HEK293 (cell line): ENCODE results near the gene NUMA1.

ENCODE experiments used
- BCL11A ChIP-seq: fragments of 450-650 bp; formaldehyde crosslinking; IDR thresholded peaks from 2 replicates; pipeline ENCODE4 v1.5.1; 2016; ENCODE audit warnings: low read depth, missing biosample characterization, missing genetic modification characterization
- CTCF ChIP-seq: fragments of 450-650 bp; formaldehyde crosslinking; IDR thresholded peaks from 2 replicates; pipeline ENCODE4 v1.5.1; 2016; ENCODE audit warnings: missing biosample characterization, missing genetic modification characterization
- EGR2 ChIP-seq: fragments of 450-650 bp; formaldehyde crosslinking; IDR thresholded peaks from 2 replicates; pipeline ENCODE4 v1.5.1; 2016; ENCODE audit warnings: low read depth, missing biosample characterization, missing genetic modification characterization
- GLIS1 ChIP-seq: fragments of 450-650 bp; formaldehyde crosslinking; IDR thresholded peaks from 2 replicates; pipeline ENCODE4 v1.5.1; 2016; ENCODE audit warnings: missing biosample characterization, missing genetic modification characterization
- GLIS2 ChIP-seq: fragments of 450-650 bp; formaldehyde crosslinking; IDR thresholded peaks from 2 replicates; pipeline ENCODE4 v1.5.1; 2016; ENCODE audit warnings: missing biosample characterization, missing genetic modification characterization
- KLF1 ChIP-seq: fragments of 450-650 bp; formaldehyde crosslinking; IDR thresholded peaks from 2 replicates; pipeline ENCODE4 v1.5.1; 2016; ENCODE audit warnings: missing biosample characterization, missing genetic modification characterization
- KLF16 ChIP-seq: fragments of 450-650 bp; formaldehyde crosslinking; IDR thresholded peaks from 2 replicates; pipeline ENCODE4 v1.5.1; 2017; ENCODE audit warnings: missing biosample characterization, missing genetic modification characterization
- KLF17 ChIP-seq: fragments of 450-650 bp; formaldehyde crosslinking; IDR thresholded peaks from 2 replicates; pipeline ENCODE4 v1.5.1; 2016; ENCODE audit warnings: missing biosample characterization, missing genetic modification characterization
- KLF7 ChIP-seq: fragments of 450-650 bp; formaldehyde crosslinking; IDR thresholded peaks from 2 replicates; pipeline ENCODE4 v1.5.1; 2016; ENCODE audit warnings: missing biosample characterization, missing genetic modification characterization, borderline replicate concordance
- KLF8 ChIP-seq: fragments of 450-650 bp; formaldehyde crosslinking; IDR thresholded peaks from 2 replicates; pipeline ENCODE4 v1.5.1; 2016; ENCODE audit warnings: missing biosample characterization, missing genetic modification characterization
- MZF1 ChIP-seq: fragments of 450-650 bp; formaldehyde crosslinking; IDR thresholded peaks from 2 replicates; pipeline ENCODE4 v1.5.1; 2017; ENCODE audit warnings: missing biosample characterization, missing genetic modification characterization, borderline replicate concordance
- TCF7L2 ChIP-seq: IDR thresholded peaks from 2 replicates; pipeline ENCODE4 v1.6.1; 2011; ENCODE audit warnings: low read depth, mild to moderate bottlenecking, inconsistent platforms, low read length, moderate library complexity, borderline replicate concordance
- YY1 ChIP-seq: fragments of 450-650 bp; formaldehyde crosslinking; IDR thresholded peaks from 2 replicates; pipeline ENCODE4 v1.5.1; 2018; ENCODE audit warnings: missing biosample characterization, missing genetic modification characterization
- ZBTB10 ChIP-seq: fragments of 450-650 bp; formaldehyde crosslinking; IDR thresholded peaks from 2 replicates; pipeline ENCODE4 v1.5.1; 2016; ENCODE audit warnings: missing biosample characterization, missing genetic modification characterization
- ZBTB26 ChIP-seq: fragments of 450-650 bp; formaldehyde crosslinking; optimal IDR thresholded peaks from 2 replicates; pipeline ENCODE3; 2016; ENCODE audit warnings: missing biosample characterization, mild to moderate bottlenecking, missing genetic modification characterization
- ZBTB48 ChIP-seq: fragments of 450-650 bp; formaldehyde crosslinking; IDR thresholded peaks from 2 replicates; pipeline ENCODE4 v1.5.1; 2016; ENCODE audit warnings: missing biosample characterization, missing genetic modification characterization
- ZNF146 ChIP-seq: fragments of 450-650 bp; formaldehyde crosslinking; IDR thresholded peaks from 2 replicates; pipeline ENCODE4 v1.5.1; 2016; ENCODE audit warnings: missing biosample characterization, missing genetic modification characterization
- ZNF223 ChIP-seq: fragments of 450-650 bp; formaldehyde crosslinking; IDR thresholded peaks from 2 replicates; pipeline ENCODE4 v1.5.1; 2016; ENCODE audit warnings: missing biosample characterization, missing genetic modification characterization
- ZNF24 ChIP-seq: fragments of 450-650 bp; formaldehyde crosslinking; IDR thresholded peaks from 2 replicates; pipeline ENCODE4 v1.5.1; 2016; ENCODE audit warnings: missing biosample characterization, missing genetic modification characterization
- ZNF335 ChIP-seq: fragments of 450-650 bp; formaldehyde crosslinking; conservative IDR thresholded peaks from 2 replicates; pipeline ENCODE4 v1.5.1; 2016; ENCODE audit warnings: missing biosample characterization, missing genetic modification characterization
- ZNF423 ChIP-seq: fragments of 450-650 bp; formaldehyde crosslinking; IDR thresholded peaks from 2 replicates; pipeline ENCODE4 v1.5.1; 2016; ENCODE audit warnings: missing biosample characterization, missing genetic modification characterization
- ZNF530 ChIP-seq: fragments of 450-650 bp; formaldehyde crosslinking; IDR thresholded peaks from 2 replicates; pipeline ENCODE4 v1.5.1; 2016; ENCODE audit warnings: low read depth, missing biosample characterization, missing genetic modification characterization
- ZNF623 ChIP-seq: fragments of 450-650 bp; formaldehyde crosslinking; IDR thresholded peaks from 2 replicates; pipeline ENCODE4 v1.5.1; 2016; ENCODE audit warnings: missing biosample characterization, missing genetic modification characterization
- ZNF629 ChIP-seq: fragments of 450-650 bp; formaldehyde crosslinking; IDR thresholded peaks from 2 replicates; pipeline ENCODE4 v1.5.1; 2017; ENCODE audit warnings: missing biosample characterization, missing genetic modification characterization
- ZNF660 ChIP-seq: fragments of 450-650 bp; IDR thresholded peaks from 2 replicates; pipeline ENCODE4 v1.5.1; 2018; ENCODE audit warnings: missing biosample characterization, mild to moderate bottlenecking, missing genetic modification characterization
- ZNF704 ChIP-seq: fragments of 450-650 bp; formaldehyde crosslinking; IDR thresholded peaks from 2 replicates; pipeline ENCODE4 v1.5.1; 2016; ENCODE audit warnings: missing biosample characterization, missing genetic modification characterization
- ZNF707 ChIP-seq: fragments of 450-650 bp; formaldehyde crosslinking; IDR thresholded peaks from 2 replicates; pipeline ENCODE4 v1.5.1; 2016; ENCODE audit warnings: missing biosample characterization, missing genetic modification characterization
- ZNF768 ChIP-seq: fragments of 450-650 bp; formaldehyde crosslinking; IDR thresholded peaks from 2 replicates; pipeline ENCODE4 v1.5.1; 2018; ENCODE audit warnings: missing biosample characterization, mild to moderate bottlenecking, missing genetic modification characterization
- ZNF777 ChIP-seq: fragments of 450-650 bp; formaldehyde crosslinking; IDR thresholded peaks from 2 replicates; pipeline ENCODE4 v1.5.1; 2017; ENCODE audit warnings: missing biosample characterization, missing genetic modification characterization, borderline replicate concordance
- ZSCAN30 ChIP-seq: fragments of 450-650 bp; IDR thresholded peaks from 2 replicates; pipeline ENCODE4 v1.5.1; 2018; ENCODE audit warnings: missing biosample characterization, mild to moderate bottlenecking, missing genetic modification characterization, moderate library complexity

The NUMA1 gene

GRCh38 chr11:72102946-72103753 is 22.8 kb upstream of the NUMA1 start, which contains the start of gene LAMTOR1 (continued):
- no peak for TF ChIP-seq ZNF146 (tag by site-specific recombination)
- no peak for TF ChIP-seq ZNF223
- no peak for TF ChIP-seq ZNF768 (tag by site-specific recombination)
- TF ChIP-seq ZNF660 (tag by site-specific recombination) = 0 out of 2 replicates have a peak, but pooled peaks have one; percentile 31
- TF ChIP-seq ZNF623 = no peak
- peak; percentile 91 for TF ChIP-seq ZNF335 (tag by site-specific recombination)
- TF ChIP-seq GLIS2 (tag by site-specific recombination) = peak; percentile 73
- no peak for TF ChIP-seq ZNF530 (tag by site-specific recombination)
- peak; percentile 45; the same call in 1 of the 2 replicates for TF ChIP-seq CTCF (tag by site-specific recombination)
- TF ChIP-seq MZF1 (tag by site-specific recombination) = no peak
- peak; percentile 57 for TF ChIP-seq ZBTB26 (tag by site-specific recombination)
- TF ChIP-seq KLF17 = no peak; the same call in 1 of the 2 replicates
- no peak for TF ChIP-seq TCF7L2
- TF ChIP-seq ZNF423 (tag by site-specific recombination) = no peak
- TF ChIP-seq ZNF777 = no peak
- TF ChIP-seq ZNF629 (tag by site-specific recombination) = peak; percentile 14; the same call in 1 of the 2 replicates
- peak; percentile 72; the same call in 1 of the 2 replicates for TF ChIP-seq ZBTB10 (tag by site-specific recombination)
- TF ChIP-seq EGR2 = no peak
- 0 out of 2 replicates have a peak, but pooled peaks have one; percentile 47 for TF ChIP-seq ZBTB48 (tag by site-specific recombination)
- no peak for TF ChIP-seq BCL11A
- peak; percentile 71 for TF ChIP-seq GLIS1 (tag by site-specific recombination)
- TF ChIP-seq KLF8 (tag by site-specific recombination) = peak; percentile 63
- TF ChIP-seq YY1 (tag by site-specific recombination) = peak; percentile 35; the same call in 1 of the 2 replicates
- TF ChIP-seq ZSCAN30 (tag by site-specific recombination) = no peak
- peak; percentile 76; the same call in 1 of the 2 replicates for TF ChIP-seq KLF7 (tag by site-specific recombination)
- peak; percentile 72 for TF ChIP-seq KLF1 (tag by site-specific recombination)
- TF ChIP-seq KLF16 (tag by site-specific recombination) = peak; percentile 68; the same call in 1 of the 2 replicates
- no peak for TF ChIP-seq ZNF24
- TF ChIP-seq ZNF707 = no peak
- TF ChIP-seq ZNF704 = no peak
